GM19438 (cell line): ENCODE measurements around the gene PTPMT1.
"Not testable (repeated sequence)": the region's sequence is repeated elsewhere in the genome, so short reads cannot be mapped to it uniquely, and the experiment has no call there.

Experiments
- ATAC-seq: cut with Tn5 transposase; IDR thresholded peaks from one replicate; pipeline ENCODE4 v1.9.1; 2021; ENCODE audit warnings: low read depth; ENCODE audit not compliant: unreplicated experiment

Gene PTPMT1

GRCh38 chr11:47565340-47566148 lies at the start of gene PTPMT1:
Gene PTPMT1, plus strand, starts transcription at chr11:47565599. Its CDS starts 24 bp downstream, at chr11:47565623.
- peak; percentile 83 for ATAC-seq

- ATAC-seq, result no peak
These were observed 49.2 kb upstream of the PTPMT1 start for GRCh38 chr11:47516155-47516554.

GRCh38 chr11:47516984-47517853 lies 48.2 kb upstream of the PTPMT1 start:
- no peak for ATAC-seq

- ATAC-seq, result no peak
These were observed 47.0 kb upstream of the PTPMT1 start for GRCh38 chr11:47518212-47518964.

GRCh38 chr11:47523490-47524225 lies 41.7 kb upstream of the PTPMT1 start:
- no peak for ATAC-seq

- no peak for ATAC-seq
These were observed 41.0 kb upstream of the PTPMT1 start for GRCh38 chr11:47524291-47524874.

- ATAC-seq, result not testable (repeated sequence)
These were observed 39.4 kb upstream of the PTPMT1 start for GRCh38 chr11:47526032-47526431.

GRCh38 chr11:47527186-47527585 lies 38.2 kb upstream of the PTPMT1 start:
- ATAC-seq, result no peak

GRCh38 chr11:47529951-47530350 lies 35.4 kb upstream of the PTPMT1 start:
- no peak for ATAC-seq

- not testable (repeated sequence) for ATAC-seq
These were observed 34.7 kb upstream of the PTPMT1 start for GRCh38 chr11:47530721-47531120.

- ATAC-seq, result no peak
These were observed 33.7 kb upstream of the PTPMT1 start for GRCh38 chr11:47531666-47532065.

GRCh38 chr11:47532597-47533213 lies 32.7 kb upstream of the PTPMT1 start:
- no peak for ATAC-seq

GRCh38 chr11:47533690-47534151 lies 31.7 kb upstream of the PTPMT1 start:
- no peak for ATAC-seq

- no peak for ATAC-seq
These were observed 30.6 kb upstream of the PTPMT1 start for GRCh38 chr11:47534704-47535251.

GRCh38 chr11:47536915-47537314 lies 28.5 kb upstream of the PTPMT1 start:
- ATAC-seq, result no peak

- ATAC-seq, result no peak
These were observed 26.4 kb upstream of the PTPMT1 start for GRCh38 chr11:47538741-47539565.

- ATAC-seq, result no peak
These were observed 25.7 kb upstream of the PTPMT1 start for GRCh38 chr11:47539681-47540039.

GRCh38 chr11:47541070-47541469 lies 24.3 kb upstream of the PTPMT1 start:
- ATAC-seq, result no peak
